T47D (cell line): ENCODE measurements around the gene GAPDH.

ENCODE experiments used
- DNase-seq, 2 experiments: peaks; one replicate each; pipeline versions ENCODE4 v3.0.0 to v3.0.0-alpha.2; 2011 to 2012; ENCODE audit warnings: low read depth in 1 of 2, low spot score in 1 of 2
- JUND ChIP-seq: IDR thresholded peaks from 2 replicates; pipeline ENCODE4 v1.6.1; 2012; ENCODE audit warnings: low read depth
- in situ Hi-C: cut with HindIII; loops from 2 replicates; pipeline ENCODE4 v1.10.0; 2016; ENCODE audit warnings: low sequenced_read_pairs, low pct_unique_long_range_greater_than_20kb

GAPDH gene

DNA sequence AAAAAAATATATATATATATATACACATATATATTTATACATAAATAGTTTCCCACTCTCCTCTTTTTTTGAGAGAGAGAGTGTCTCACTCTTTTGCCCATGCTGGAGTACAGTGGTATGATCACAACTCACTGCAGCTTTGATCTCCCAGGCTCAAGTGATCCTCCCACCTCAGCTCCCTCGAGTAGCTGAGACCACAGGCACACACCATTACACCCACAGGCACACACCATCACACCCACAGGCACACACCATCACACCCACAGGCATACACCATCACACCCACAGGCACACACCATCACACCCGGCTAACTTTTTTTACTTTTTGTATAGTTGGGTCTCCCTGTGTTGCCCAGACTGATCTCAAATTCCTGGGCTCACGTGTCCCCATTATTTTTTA is 14.1 kb upstream of the GAPDH start:
- DNase-seq, result no peak
- no peak for TF ChIP-seq JUND
- in situ Hi-C loops, result no loop called here

DNA sequence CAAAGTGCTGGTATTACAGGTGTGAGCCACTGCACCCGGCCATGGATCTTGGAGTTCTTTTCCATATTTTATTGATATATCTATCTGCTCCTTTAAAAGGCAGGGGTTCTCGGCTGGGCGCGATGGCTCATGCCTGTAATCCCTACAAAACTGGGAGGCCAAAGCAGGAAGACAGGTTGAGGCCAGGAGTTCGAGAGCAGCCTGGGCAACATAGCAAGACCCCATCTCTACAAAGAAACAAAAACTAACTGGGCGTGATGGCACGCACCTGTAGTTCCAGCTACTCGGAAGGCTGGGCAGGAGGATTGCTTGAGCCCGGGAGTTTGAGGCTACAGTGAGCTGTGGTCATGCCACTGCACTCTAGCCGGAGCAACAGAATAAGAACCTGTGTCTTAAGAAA is 12.1 kb upstream of the GAPDH start:
- in situ Hi-C loops, result no loop called here
- no peak for DNase-seq
- TF ChIP-seq JUND, result no peak

DNA sequence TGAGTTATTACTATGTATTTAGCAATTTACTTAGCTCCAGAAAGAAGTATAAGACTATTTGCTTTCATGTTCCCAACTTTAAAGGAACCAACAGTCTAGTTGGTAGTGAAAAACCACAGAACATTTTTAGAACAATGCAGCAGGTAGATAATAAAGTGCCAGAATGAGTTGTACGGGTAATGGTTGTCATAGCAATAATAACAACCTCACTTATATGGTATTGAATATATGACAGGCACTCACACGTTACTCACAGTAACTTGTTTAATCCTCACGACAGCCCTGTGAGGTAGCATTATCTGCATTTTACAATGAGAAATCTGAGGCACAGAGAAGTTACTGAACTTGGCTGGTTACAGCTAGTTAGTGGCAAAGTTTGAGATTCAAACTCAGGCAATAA is 10.6 kb upstream of the GAPDH start:
- no peak for DNase-seq
- in situ Hi-C loops, result no loop called here
- TF ChIP-seq JUND, result no peak

DNA sequence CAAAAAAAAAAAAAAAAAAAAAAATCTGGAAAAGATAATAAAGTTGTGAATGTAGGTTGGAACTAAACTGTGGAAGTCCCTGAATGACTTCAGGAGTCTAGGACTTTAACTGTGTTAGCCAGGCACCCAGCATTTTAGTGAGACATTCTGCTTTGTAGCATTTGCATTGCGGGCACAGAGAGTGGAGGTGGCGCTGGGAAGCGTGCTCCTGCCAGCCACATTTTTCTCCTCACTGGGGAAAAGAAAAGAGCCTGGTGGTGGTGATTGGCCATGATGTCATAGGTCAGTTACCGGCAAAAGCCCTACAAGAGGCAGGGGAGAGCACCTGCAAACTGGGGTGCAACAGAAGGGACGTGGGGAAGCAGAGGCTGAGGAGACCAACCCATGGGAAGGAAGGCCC is 9.7 kb upstream of the GAPDH start:
- no peak for DNase-seq
- in situ Hi-C loops, result no loop called here
- TF ChIP-seq JUND, result no peak

DNA sequence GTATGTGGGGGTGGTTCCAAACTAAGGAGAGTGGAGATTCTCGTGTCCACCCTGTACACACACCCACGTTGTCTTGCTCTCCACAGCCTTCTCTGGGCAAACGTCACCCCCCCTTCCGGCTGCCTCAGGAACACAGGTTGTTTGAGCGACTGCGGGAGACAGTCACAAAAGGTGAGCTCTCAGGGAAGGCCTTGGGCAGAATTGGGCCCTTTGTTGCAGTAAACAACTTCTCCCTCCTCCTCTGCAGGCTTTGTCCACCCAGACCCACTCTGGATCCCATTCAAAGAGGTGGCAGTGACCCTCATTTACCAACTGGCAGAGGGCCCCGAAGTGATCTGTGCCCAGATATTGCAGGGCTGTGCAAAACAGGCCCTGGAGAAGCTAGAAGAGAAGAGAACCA is 8.1 kb upstream of the GAPDH start:
- DNase-seq, result peak in 1 of 2 experiments; percentile 21
- no peak for TF ChIP-seq JUND
- in situ Hi-C loops, result no loop called here

DNA sequence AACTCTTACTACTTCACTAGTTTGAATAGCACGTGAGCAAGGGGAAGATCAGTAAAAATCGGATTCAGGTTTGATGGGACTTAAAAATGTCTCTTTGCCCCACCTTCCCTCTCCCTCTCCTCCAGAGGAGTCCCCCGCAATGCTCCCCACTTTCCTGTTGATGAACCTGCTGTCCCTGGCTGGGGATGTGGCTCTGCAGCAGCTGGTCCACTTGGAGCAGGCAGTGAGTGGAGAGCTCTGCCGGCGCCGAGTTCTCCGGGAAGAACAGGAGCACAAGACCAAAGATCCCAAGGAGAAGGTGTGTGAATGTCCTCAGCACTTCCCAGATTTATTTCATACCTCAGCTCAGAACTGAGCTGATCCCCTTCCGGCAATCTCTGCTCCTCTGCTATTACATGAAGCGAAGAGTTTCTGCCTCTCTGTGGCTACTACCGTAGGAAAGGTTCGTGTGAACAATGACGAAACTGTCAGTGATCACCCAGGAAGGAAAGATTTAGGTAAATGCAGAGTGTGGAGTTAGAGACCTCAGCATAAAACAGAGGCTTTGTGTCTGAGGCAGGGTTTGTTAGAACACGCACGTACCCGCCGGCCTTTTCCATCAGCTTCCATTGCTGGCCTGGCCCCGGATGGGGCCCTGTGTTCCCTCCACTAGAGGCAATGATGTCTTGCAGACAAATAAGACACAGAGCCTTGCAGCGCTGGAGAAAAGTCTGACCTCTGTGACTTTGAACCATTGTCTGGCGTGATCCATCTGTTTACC is 7.4 kb upstream of the GAPDH start:
- DNase-seq, result no peak
- in situ Hi-C loops, result no loop called here
- TF ChIP-seq JUND, result no peak

DNA sequence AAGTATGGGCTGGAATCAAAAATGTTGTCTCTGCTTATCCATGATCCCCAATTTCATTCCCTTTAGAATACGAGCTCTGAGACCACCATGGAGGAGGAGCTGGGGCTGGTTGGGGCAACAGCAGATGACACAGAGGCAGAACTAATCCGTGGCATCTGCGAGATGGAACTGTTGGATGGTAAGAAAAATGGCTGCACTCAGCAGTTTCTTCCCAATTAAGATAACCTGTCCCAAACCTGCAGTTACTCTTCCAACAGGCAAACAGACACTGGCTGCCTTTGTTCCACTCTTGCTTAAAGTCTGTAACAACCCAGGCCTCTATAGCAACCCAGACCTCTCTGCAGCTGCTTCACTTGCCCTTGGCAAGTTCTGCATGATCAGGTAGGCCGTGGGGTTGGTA is 6.6 kb upstream of the GAPDH start:
- TF ChIP-seq JUND, result no peak
- DNase-seq, result no peak
- in situ Hi-C loops, result no loop called here

DNA sequence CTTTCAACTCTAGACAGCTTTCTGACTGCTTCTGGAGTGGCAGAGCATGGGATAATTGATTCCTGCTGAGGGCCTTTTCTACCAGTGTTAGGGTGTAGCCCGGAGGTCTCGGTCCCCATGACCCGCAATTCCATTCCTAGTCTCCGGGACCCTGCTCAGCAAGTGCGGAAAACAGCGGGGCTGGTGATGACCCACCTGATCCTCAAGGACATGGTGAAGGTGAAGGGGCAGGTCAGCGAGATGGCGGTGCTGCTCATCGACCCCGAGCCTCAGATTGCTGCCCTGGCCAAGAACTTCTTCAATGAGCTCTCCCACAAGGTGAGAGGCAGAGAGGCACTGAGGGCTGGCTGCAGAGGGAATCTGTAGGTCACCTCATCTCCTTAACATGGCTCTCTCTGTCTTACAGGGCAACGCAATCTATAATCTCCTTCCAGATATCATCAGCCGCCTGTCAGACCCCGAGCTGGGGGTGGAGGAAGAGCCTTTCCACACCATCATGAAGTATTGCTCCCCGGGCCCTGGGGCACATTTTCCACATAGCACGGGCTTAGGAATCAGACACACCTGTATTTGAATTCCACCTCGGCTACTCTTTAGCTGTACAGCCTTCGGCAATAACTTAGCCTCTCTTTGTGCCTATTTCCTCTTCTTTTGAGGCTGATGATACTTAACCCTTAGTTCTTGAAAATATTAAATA is 5.6 kb upstream of the GAPDH start:
- in situ Hi-C loops, result no loop called here

DNA sequence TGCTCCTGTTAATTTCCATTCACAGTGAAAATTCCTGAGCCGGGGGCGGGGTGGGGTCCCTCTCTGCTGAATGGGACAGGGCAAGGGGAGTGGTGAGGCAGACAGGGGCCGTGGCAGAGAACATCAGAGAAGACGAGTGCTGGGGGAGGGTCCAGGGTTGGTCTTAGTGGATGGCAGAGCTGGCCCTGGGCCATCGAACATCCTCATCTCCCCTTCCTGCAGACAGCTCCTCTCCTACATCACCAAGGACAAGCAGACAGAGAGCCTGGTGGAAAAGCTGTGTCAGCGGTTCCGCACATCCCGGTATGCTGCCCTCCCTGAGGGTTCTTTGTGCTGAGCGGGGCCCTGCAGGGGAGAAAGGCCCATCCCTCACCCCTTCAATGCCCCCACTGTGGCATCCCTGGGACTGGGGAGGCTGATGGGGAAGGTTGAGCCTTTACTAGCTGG is 5.0 kb upstream of the GAPDH start:
- in situ Hi-C loops, result no loop called here
- no peak for DNase-seq
- no peak for TF ChIP-seq JUND

More for the DNA sequence above, 5.6 kb upstream of the GAPDH start:
- no peak for TF ChIP-seq JUND
- peak in 1 of 2 experiments; percentile 74 for DNase-seq

DNA sequence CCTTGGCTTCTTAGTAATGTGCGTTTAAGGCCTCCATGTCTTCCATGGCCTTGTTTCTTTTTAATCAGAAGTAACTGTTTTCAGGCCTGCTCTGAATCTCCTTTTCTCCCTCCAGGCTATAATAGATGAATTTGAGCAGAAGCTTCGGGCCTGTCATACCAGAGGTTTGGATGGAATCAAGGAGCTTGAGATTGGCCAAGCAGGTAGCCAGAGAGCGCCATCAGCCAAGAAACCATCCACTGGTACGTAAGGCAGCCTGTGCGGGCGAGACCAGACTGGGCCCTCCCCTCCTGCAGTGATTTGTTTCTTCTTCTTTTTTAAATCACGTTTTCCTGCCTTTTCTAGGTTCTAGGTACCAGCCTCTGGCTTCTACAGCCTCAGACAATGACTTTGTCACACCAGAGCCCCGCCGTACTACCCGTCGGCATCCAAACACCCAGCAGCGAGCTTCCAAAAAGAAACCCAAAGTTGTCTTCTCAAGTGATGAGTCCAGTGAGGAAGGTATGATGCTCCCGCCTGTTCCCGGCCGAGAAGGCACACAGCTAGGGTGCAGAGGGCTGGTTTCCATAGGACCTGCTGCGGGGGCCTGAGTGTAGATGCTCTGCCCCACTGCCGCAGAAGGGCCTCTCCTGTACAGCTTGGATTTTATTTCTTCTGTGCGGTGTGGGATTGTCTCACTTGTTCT is 3.6 kb upstream of the GAPDH start:
- no peak for TF ChIP-seq JUND
- in situ Hi-C loops, result no loop called here
- no peak for DNase-seq

DNA sequence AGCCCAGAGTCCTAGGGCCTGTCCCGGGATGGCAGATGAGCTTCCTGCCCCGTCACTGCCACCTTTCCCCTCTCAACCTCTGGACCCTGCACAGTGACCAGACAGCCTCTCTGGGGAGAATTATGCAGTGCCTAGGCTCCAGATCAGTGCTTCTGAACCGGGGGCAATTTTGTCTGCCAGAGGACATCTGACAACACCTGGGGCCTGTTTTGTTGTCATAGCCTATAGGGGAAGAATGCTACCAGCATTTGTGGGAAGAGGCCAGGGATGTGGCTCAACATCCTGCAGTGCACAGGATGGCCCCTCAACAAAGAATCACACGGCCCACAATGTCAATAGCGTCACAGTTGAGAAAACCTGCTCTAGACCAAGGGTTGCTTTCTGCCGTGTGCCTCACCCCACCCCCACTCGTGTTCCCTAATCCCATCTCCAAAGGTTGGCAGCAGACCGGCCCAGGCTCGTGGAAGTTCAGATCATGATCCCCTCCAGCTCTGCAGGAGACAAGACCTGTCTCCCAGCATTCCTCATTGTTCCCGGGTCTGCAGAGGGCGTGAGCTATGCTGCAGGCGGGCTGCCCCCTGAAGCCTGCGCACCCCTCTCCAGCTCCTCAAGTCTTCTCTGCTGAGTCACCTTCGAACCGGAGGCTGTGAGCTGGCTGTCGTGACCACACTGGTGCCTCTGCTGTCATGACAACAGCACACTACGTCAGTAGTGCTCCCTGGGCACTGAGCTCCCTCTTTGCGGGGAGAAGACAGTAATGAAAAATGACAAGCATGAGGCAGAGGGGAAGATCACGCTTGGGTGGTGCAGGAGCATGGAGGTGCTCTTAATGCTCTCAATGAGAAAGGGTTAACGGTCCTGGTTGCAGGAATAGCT is 2.0 kb upstream of the GAPDH start:
- in situ Hi-C loops, result no loop called here
- peak in 1 of 2 experiments; percentile 51 for DNase-seq
- no peak for TF ChIP-seq JUND
